ENCODE data around the gene HSD11B1.

GRCh38 chr1:209733409-209734192 lies 29.0 kb downstream of the HSD11B1 start:
- TF ChIP-seq CTCF (IDR thresholded peaks at IDR 0.05) (no peak), POLR2A (IDR thresholded peaks at IDR 0.05) (no peak)

Data from lower leg skin (tissue), 3 donors.